NT2/D1 (cell line): ENCODE results near the gene NRCAM.

Experiments used
- DNase-seq: peaks from one replicate; pipeline ENCODE4 v3.0.0-alpha.2; 2011; ENCODE audit warnings: low read depth, low spot score
- H3K27me3 ChIP-seq: 2 replicates; pipeline ENCODE4 v1.6.0; 2011; ENCODE audit warnings: mild to moderate bottlenecking; ENCODE audit not compliant: insufficient read length, insufficient read depth
- H3K36me3 ChIP-seq: 2 replicates; pipeline ENCODE4 v1.6.1; 2011; ENCODE audit warnings: mild to moderate bottlenecking, low read length, mixed read lengths; ENCODE audit not compliant: insufficient read depth, insufficient read length
- H3K4me1 ChIP-seq: 2 replicates; pipeline ENCODE4 v1.5.1; 2011; ENCODE audit not compliant: insufficient read depth, insufficient read length
- H3K4me3 ChIP-seq: 2 replicates; pipeline ENCODE4 v1.5.1; 2011; ENCODE audit warnings: low read depth; ENCODE audit not compliant: insufficient read length
- H3K9ac ChIP-seq: 2 replicates; pipeline ENCODE4 v1.6.0; 2011; ENCODE audit warnings: low read depth; ENCODE audit not compliant: insufficient read length
- H3K9me3 ChIP-seq: 2 replicates; pipeline ENCODE4 v1.5.1; 2011; ENCODE audit warnings: mild to moderate bottlenecking, low read length; ENCODE audit not compliant: insufficient read depth
- SUZ12 ChIP-seq: IDR thresholded peaks from 2 replicates; pipeline ENCODE4 v1.6.1; 2011; ENCODE audit not compliant: insufficient read length, insufficient read depth; ENCODE audit errors: extremely low read depth
- YY1 ChIP-seq: IDR thresholded peaks from 2 replicates; pipeline ENCODE4 v1.6.1; 2011; ENCODE audit not compliant: insufficient read length, insufficient read depth
- ZNF274 ChIP-seq: IDR thresholded peaks from 2 replicates; pipeline ENCODE4 v1.6.1; 2011; ENCODE audit warnings: mild to moderate bottlenecking, low read depth, low read length

The NRCAM gene

DNA sequence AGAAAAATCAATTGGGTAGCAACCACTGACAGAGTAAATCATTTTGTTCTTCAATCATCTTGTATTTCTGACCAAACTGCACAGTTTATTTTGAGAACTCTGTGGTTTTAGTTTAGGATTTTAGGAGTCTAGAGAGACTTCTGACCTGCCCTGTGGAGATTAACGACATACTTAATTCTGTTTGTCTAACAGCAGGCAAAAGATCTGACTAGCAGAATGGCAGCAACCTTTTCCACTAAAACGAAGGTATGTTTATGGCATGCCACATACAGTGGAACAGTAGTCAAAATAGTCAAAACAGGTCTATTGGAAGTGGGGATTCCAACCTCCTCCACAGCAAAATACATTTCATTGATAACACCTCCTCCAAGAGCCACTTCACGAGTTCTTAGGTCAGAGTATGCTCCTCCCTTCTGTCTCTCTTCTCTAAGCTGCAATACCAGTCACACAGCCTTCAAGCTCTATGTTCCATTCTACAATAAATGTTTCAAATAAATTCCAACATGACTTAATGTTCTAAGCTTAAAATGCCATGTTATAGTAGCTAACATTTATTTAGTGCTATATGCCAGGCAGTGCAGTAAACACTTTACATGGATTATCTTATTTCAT, 34.4 kb downstream of the NRCAM start:
- Histone ChIP-seq H3K4me1 (no peaks in the 10 kb centered on the region), H3K4me3 (no peak overlapping the region), H3K9me3 (no peaks in the 10 kb centered on the region), H3K36me3 (no peaks in the 10 kb centered on the region), H3K27me3 (no peaks in the 10 kb centered on the region), H3K9ac (no peak overlapping the region)
- no peak for DNase-seq
- no peak for TF ChIP-seq YY1
- TF ChIP-seq SUZ12: no peak
- no peak for TF ChIP-seq ZNF274

DNA sequence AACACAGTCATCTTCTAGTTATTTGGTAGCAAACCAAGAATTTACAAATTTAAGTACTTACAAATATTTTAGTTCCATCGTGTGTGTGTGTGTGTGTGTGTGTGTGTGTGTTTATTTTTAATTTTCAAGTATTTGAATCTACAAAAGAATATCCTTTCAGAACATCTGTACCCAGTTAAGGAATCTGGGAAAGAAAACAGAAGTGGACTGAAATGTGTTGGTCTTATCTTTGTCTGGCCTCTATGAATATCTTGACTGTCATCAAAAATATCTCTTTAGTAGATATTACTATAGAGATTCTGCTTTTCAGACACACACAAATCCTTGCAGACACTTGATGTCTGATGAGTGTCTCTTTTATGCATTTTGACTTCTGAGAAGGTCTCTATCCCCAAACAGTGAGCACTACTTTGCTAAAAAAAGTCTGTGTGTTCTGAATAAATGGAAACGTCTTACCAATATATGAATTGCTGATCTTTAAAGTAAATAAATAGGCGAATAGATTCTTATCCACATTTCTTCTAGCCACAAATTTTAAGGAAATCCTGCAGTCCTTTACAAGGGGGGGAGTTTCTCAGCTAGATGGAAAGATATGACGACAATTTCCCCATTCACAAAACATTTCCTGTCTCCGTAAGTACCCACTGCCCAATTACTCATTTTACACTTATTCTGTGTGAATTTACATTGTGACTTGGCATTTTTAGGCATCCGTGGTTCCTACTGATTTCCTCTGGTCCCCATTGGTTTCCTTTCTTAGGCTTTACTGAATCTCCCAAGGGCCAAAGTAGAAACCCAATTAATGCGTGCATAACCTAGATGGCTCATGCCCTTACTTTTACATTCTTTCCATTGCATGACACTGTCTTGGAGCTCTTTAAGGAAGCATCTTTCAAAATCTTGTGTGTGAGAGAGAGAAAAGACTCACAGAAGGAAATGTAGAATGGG, 36.0 kb downstream of the NRCAM start:
- DNase-seq: no peak
- no peaks in the 10 kb centered on the region for H3K27me3 ChIP-seq
- H3K9me3 ChIP-seq: no peaks in the 10 kb centered on the region
- no peak overlapping the region for H3K4me3 ChIP-seq
- no peak for TF ChIP-seq ZNF274
- TF ChIP-seq YY1: no peak
- no peak for TF ChIP-seq SUZ12
- no peaks in the 10 kb centered on the region for H3K4me1 ChIP-seq
- no peaks in the 10 kb centered on the region for H3K36me3 ChIP-seq
- H3K9ac ChIP-seq: no peak overlapping the region

DNA sequence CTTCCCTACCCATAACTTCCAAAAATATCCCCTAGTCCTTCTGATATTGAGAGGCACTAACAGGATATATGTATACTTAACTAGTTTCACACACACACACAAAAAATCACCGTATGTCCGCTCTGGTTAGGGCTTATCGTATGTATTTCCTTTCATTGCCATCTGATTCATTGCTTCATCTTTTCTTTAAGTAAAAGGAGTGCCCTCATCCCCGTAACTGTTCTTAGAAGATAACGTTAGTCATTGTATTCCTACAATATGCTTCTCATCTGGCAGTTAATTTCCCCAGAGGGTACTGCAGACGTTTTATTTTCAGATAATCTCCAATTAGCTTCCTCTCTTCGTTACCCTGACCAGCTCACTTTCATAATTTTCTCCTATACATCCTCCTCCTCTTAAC, 37.3 kb downstream of the NRCAM start:
- H3K9ac ChIP-seq: no peak overlapping the region
- no peak for DNase-seq
- no peaks in the 10 kb centered on the region for H3K27me3 ChIP-seq
- no peaks in the 10 kb centered on the region for H3K9me3 ChIP-seq
- no peaks in the 10 kb centered on the region for H3K36me3 ChIP-seq
- H3K4me3 ChIP-seq: no peak overlapping the region
- TF ChIP-seq ZNF274: no peak
- no peak for TF ChIP-seq YY1
- TF ChIP-seq SUZ12: no peak
- H3K4me1 ChIP-seq: no peaks in the 10 kb centered on the region

DNA sequence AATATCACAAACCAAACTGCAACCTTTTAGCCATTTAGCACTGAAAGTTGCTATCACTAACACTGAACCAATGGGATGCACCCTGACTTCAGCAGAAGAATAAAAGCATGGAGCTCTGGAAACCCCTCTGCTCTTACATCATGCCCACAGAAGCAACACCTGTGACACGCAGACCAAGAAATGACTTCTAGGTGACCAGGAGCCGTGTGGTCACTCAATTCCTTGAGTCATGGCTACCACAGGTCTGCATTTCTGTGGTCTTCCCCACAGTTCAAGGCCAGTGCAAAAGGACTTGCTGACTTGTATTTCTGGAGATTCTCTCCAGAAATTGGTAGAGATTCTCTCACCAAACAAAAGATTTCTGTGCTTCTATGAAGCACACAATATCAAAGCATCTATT, 38.3 kb downstream of the NRCAM start:
- H3K27me3 ChIP-seq: no peaks in the 10 kb centered on the region
- H3K36me3 ChIP-seq: no peaks in the 10 kb centered on the region
- H3K9me3 ChIP-seq: no peaks in the 10 kb centered on the region
- no peak for DNase-seq
- no peak overlapping the region for H3K9ac ChIP-seq
- no peaks in the 10 kb centered on the region for H3K4me1 ChIP-seq
- no peak overlapping the region for H3K4me3 ChIP-seq
- TF ChIP-seq SUZ12 (no peak), YY1 (no peak), ZNF274 (no peak)

DNA sequence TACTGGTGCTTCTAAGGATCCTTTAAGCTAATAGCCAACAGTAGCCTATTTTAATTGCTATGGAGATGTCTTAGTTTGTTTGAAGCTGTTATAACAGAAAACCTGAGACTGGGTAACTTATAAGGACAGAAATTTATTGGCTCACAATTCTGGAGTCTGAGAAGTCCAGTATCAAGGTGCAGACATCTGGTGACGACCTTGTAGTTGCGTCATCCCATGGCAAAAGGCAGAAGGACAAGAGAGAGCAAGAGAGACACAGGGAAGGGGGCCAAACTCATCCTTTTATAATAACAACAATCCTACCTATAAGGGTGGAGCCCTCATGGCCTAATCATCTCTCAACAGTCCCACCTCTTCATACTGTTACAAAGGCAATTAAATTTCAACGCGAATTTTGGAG, 39.1 kb downstream of the NRCAM start:
- no peaks in the 10 kb centered on the region for H3K9me3 ChIP-seq
- no peak overlapping the region for H3K9ac ChIP-seq
- H3K36me3 ChIP-seq: no peaks in the 10 kb centered on the region
- H3K4me1 ChIP-seq: no peaks in the 10 kb centered on the region
- DNase-seq: no peak
- H3K27me3 ChIP-seq: no peaks in the 10 kb centered on the region
- TF ChIP-seq ZNF274 (no peak), YY1 (no peak), SUZ12 (no peak)
- H3K4me3 ChIP-seq: no peak overlapping the region

DNA sequence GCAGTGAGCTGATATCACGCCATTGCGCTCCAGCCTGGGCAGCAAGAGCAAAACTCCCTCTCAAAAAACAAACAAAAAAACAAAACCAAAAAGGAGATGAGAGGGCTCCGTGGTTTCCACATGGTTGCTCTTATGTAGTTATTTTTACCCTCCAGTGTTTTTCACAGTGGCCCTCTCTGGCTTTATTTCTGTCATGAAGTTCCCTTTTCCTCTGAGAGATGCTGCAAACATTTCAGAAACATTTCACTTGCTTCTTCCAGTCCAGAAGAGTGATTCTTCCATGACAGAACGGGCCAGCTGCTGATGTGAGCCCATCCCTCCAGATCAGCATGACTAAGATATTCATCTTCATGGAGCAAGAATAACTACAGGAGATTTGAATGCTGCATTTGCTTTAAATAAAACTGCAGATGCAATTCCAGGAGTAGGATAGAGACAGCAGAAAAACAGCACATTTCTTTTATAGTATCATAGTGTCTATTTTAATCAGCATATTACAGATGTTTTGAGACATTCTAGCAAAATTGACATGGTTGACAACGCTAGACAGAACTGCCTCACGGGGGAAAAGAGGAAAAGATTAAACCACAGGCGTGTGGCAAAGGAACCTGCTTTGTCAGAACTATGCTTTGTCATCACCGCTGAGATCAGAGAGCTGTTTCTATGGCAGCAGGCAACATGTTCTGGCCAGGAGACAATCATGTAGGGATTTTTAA, 40.3 kb downstream of the NRCAM start:
- TF ChIP-seq SUZ12 (no peak), YY1 (no peak), ZNF274 (no peak)
- Histone ChIP-seq H3K4me3 (no peak overlapping the region), H3K9me3 (no peaks in the 10 kb centered on the region), H3K4me1 (no peaks in the 10 kb centered on the region), H3K9ac (no peak overlapping the region), H3K27me3 (no peaks in the 10 kb centered on the region), H3K36me3 (no peaks in the 10 kb centered on the region)
- DNase-seq: no peak

DNA sequence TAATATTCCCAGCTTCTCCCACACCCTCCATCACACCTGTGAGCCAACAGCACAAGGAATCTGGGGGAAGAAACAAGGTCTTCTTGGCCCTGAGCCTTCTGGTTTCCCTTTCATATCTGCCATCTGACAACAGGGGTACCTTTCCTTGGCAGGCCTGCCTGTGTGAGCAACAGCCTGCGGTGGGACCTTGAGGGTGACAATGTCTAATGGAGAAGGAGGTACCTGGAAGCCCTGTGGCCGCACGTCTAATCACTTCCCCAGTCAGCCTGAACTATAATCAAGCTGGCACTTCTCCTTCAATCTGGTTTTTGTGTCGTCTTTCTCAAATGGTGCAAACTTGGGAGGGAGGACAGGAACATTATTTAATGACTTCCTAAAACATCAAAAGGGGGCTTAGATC, 41.2 kb downstream of the NRCAM start:
- no peak for DNase-seq
- H3K9me3 ChIP-seq: no peaks in the 10 kb centered on the region
- H3K27me3 ChIP-seq: no peaks in the 10 kb centered on the region
- no peak overlapping the region for H3K9ac ChIP-seq
- TF ChIP-seq ZNF274: no peak
- no peak for TF ChIP-seq YY1
- TF ChIP-seq SUZ12: no peak
- no peaks in the 10 kb centered on the region for H3K36me3 ChIP-seq
- no peaks in the 10 kb centered on the region for H3K4me1 ChIP-seq
- no peak overlapping the region for H3K4me3 ChIP-seq
